ENCODE measurements around the gene CALCOCO1.

Gene CALCOCO1

DNA sequence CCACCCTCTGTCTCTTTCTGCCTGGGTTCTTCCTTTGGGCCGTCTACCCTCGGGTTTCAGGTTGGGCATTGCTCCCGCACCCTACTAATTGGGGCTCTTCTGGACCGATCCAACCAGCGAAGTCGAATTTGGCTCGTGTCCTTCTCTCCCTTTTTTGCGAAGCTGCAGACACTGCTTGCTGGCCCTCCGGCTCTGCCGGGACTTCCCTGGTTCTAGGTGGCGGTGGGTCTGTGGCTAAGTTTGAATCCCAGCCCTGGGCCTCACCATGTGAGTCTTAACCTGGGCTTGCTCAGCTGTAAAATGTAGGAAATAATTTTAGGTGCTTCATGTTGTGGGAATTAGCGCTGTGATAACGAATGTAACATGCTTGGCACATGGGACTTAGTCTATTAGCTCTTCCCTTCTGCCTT, 24.9 kb upstream of the CALCOCO1 start:
- H3K27me3 ChIP-seq (ENCODE audit: insufficient read depth, low read length): peaks cover 89% of the 10 kb centered on the region
- no peaks in the 10 kb centered on the region for H3K9me3 ChIP-seq (ENCODE audit: insufficient read depth, low read depth, low read length)
- whole genome bisulfite sequencing: 29% methylated on average over 13 of the region's 13 CpGs
- H3K27ac ChIP-seq (ENCODE audit: low read depth, low read length): no peak overlapping the region
- H3K4me3 ChIP-seq (ENCODE audit: low read length): peak overlapping the region; percentile 52
- H3K4me1 ChIP-seq (ENCODE audit: insufficient read depth, low read length): peaks cover 56% of the 10 kb centered on the region
- no peaks in the 10 kb centered on the region for H3K36me3 ChIP-seq (ENCODE audit: insufficient read depth, low read length)
- H3K9ac ChIP-seq (ENCODE audit: low read depth, low read length): 0 out of 2 replicates have a peak overlapping the region, but pooled peaks have one; percentile 8

DNA sequence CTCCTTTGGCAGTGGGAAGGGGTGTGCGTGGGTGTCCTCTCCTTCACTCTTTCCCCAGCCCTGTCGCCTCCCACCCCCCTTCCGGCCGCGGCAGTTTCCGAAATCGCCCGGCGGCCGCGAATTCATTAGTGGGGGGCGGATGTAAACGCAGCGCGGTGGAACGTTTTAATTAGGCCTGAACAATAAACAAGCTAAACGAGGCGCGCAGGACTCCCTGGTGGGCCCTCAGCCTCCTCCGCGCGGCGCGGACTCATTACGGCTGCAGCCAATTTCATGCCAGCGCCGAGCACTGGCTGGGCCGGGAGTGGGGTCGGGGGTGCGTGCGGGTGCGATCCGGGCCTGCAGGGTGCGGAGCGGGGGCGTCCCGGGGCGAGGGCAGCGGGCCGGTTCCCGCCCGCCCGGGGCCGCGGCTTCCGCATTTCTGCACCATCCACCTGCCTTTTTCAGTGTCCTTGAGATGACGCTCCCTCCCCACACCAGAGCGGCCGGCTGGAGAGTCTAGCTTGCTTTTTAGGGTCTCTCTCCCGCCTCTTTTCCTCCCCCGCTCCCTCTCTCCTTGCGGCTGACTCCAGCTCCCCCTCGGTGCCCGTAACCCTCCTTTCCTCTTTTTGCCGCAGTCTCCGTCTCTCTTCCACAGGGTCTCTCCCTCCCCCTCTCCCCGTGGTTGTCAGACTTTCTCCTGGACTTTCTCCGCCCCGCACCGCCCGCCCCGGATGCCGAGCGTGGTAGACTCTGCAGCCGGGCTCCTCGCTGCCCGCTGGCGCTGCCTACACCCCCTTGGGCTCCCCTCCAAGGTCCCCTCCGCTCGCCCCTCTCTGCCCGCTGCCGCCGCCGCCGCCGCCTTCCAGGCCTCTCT, 24.3 kb upstream of the CALCOCO1 start, which contains the start of gene CISTR:
Gene CISTR (minus strand): TSS at position 644 of the 856 bp plus-strand sequence.
- Histone ChIP-seq H3K9me3 (ENCODE audit: insufficient read depth, low read depth, low read length) (no peaks in the 10 kb centered on the region), H3K36me3 (ENCODE audit: insufficient read depth, low read length) (no peaks in the 10 kb centered on the region), H3K27me3 (ENCODE audit: insufficient read depth, low read length) (peaks cover 95% of the 10 kb centered on the region), H3K4me3 (ENCODE audit: low read length) (peak within 1 kb of the TSS; percentile 52), H3K9ac (ENCODE audit: low read depth, low read length) (peak within 1 kb of the TSS; percentile 8; the same call in 1 of the 2 replicates), H3K4me1 (ENCODE audit: insufficient read depth, low read length) (peaks cover 56% of the 10 kb centered on the region), H3K27ac (ENCODE audit: low read depth, low read length) (no peak within 1 kb of the TSS)
- under 1% methylated on average over 75 of the region's 76 CpGs for WGBS

DNA sequence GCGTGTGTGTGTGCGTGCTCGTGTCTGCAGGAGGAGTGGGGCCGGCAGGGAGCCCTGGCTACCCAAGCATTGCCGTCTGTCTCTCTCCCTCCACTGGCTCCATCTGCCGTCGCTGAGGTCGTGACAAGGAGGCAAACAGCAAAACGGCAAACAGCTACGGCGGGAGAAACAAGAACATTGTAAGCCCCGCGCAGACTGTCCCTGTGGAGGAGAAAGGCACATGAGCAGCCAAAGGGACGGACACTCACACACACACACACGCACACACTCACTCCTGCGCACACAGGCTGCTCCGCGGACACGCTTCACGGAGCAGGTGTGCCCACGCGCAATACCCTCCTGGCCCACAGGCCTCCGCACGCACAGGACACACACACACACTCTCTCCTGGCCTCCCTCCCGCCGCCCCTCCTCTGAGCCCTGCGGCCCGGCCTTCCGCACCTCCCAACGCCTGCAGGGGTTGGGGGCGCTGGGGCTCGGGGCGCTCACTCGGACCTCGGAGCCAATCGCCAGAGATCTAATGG, 23.6 kb upstream of the CALCOCO1 start:
- peak overlapping the region; percentile 52 for H3K4me3 ChIP-seq (ENCODE audit: low read length)
- H3K9ac ChIP-seq (ENCODE audit: low read depth, low read length): peak overlapping the region; percentile 6; the same call in 1 of the 2 replicates
- H3K36me3 ChIP-seq (ENCODE audit: insufficient read depth, low read length): no peaks in the 10 kb centered on the region
- H3K4me1 ChIP-seq (ENCODE audit: insufficient read depth, low read length): peaks cover 51% of the 10 kb centered on the region
- 5% methylated on average over 34 of the region's 36 CpGs for WGBS
- H3K27me3 ChIP-seq (ENCODE audit: insufficient read depth, low read length): peaks cover 97% of the 10 kb centered on the region
- no peaks in the 10 kb centered on the region for H3K9me3 ChIP-seq (ENCODE audit: insufficient read depth, low read depth, low read length)
- no peak overlapping the region for H3K27ac ChIP-seq (ENCODE audit: low read depth, low read length)

DNA sequence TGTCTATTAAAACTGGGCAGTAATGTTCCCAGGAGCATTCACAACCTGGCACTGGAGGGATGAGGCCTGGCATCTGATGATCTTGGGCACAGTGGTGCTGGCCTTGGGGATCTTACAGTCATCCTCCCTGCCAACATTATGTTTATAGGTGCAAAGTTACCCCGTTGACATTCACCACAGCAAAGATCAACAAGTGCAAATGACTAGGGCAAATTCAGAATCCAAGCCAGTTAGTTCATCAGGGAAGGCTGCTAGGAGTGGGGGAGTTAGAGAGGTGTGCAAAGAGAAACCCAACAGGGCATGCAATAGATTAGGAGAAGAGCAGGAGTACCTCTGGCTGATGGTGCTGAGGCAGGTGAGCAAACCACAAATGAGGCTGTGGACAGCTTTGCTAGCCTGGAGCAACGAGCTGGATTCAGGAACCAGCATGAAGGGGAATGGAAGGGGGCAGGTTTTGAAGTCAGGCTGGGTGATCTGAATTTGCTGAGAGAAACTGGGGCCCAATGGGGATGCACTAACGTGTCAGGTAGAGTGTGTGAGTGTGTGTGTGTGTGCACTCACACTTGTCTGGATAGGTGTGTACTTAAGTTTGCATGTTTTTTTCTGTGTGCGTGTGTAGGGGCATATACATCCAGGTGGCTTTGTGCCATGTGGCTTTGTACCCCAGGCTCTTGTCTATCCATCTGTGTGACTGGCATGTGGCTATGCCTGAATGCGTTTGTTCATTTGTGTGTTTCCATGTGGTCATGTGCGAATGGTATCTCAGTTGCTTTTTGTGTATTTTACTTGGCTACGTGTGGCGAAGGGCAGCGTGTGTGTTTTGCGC, 22.9 kb upstream of the CALCOCO1 start:
- Histone ChIP-seq H3K36me3 (ENCODE audit: insufficient read depth, low read length) (no peaks in the 10 kb centered on the region), H3K9ac (ENCODE audit: low read depth, low read length) (peak overlapping the region; percentile 6; the same call in 1 of the 2 replicates), H3K4me3 (ENCODE audit: low read length) (peak overlapping the region; percentile 52), H3K4me1 (ENCODE audit: insufficient read depth, low read length) (peaks cover 45% of the 10 kb centered on the region), H3K9me3 (ENCODE audit: insufficient read depth, low read depth, low read length) (no peaks in the 10 kb centered on the region), H3K27ac (ENCODE audit: low read depth, low read length) (no peak overlapping the region), H3K27me3 (ENCODE audit: insufficient read depth, low read length) (peaks cover 97% of the 10 kb centered on the region)
- WGBS: 48% methylated on average over 9 of the region's 10 CpGs

DNA sequence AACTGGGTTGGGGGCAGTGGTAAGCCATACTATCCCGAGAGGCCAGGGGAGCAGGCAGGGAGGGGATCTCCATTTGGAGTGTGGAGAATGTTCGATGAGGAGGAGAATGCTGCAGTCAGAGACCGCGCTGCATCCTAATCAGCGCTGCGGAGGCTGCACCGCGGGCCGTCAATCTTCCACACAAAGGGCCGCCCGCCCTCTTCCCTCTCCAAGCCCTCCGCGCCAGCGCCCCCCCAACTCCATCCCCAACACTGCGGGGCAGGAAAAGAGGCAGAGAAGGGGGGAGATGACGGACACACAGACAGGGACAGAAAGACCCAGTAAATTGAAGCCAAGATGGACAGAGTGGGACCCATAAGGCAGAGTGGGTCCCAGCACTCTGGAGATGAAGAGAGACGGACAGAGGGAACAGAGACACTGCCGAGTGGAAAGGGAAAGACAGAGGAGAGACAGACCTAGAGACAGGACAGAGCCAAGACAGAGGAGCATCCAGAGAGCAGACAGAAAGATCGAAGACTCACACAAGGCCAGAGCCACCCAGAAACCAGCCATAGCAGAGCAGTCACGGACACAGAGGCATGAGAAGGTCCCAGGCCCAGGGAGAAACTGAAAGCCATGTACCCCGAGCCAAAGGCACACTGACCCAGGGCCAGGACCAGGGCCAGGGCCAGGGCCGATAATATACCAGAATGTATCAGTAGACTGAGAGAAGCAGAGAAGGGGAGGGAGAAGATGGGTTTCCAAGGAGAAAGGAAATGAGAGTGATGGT, 21.0 kb upstream of the CALCOCO1 start:
- 21% methylated on average over 19 of the region's 22 CpGs for WGBS
- peaks cover 95% of the 10 kb centered on the region for H3K27me3 ChIP-seq (ENCODE audit: insufficient read depth, low read length)

DNA sequence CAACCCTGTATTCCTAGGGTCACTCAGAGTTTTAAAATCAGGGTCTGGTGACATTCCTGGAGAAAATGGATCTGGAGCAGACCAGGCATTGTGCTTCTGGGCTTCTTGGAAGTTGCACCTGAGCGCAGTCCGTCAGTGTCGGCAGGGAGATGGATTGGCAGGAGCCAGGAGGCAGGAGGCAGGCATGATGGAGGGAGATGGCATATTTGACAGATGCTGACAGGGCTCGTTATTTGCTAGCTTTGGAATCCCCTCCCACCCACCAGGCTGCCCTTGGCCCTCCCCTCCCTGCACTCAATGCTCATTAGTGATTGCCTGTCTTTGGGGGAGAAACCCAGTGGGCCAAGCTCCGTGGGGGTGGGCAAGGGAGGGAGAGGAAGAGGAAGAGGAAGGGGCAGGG, 19.8 kb upstream of the CALCOCO1 start:
- H3K9ac ChIP-seq (ENCODE audit: low read depth, low read length): no peak overlapping the region
- no peaks in the 10 kb centered on the region for H3K36me3 ChIP-seq (ENCODE audit: insufficient read depth, low read length)
- WGBS: 47% methylated on average over 4 of the region's 5 CpGs
- peaks cover 24% of the 10 kb centered on the region for H3K4me1 ChIP-seq (ENCODE audit: insufficient read depth, low read length)
- no peak overlapping the region for H3K27ac ChIP-seq (ENCODE audit: low read depth, low read length)
- H3K4me3 ChIP-seq (ENCODE audit: low read length): no peak overlapping the region
- H3K9me3 ChIP-seq (ENCODE audit: insufficient read depth, low read depth, low read length): no peaks in the 10 kb centered on the region
- peaks cover 94% of the 10 kb centered on the region for H3K27me3 ChIP-seq (ENCODE audit: insufficient read depth, low read length)

More for the DNA sequence above, 21.0 kb upstream of the CALCOCO1 start:
- H3K27ac ChIP-seq (ENCODE audit: low read depth, low read length): no peak overlapping the region
- peak overlapping the region; percentile 7; the same call in 1 of the 2 replicates for H3K4me3 ChIP-seq (ENCODE audit: low read length)
- H3K36me3 ChIP-seq (ENCODE audit: insufficient read depth, low read length): no peaks in the 10 kb centered on the region
- H3K9me3 ChIP-seq (ENCODE audit: insufficient read depth, low read depth, low read length): no peaks in the 10 kb centered on the region
- H3K4me1 ChIP-seq (ENCODE audit: insufficient read depth, low read length): peaks cover 30% of the 10 kb centered on the region
- H3K9ac ChIP-seq (ENCODE audit: low read depth, low read length): no peak overlapping the region

DNA sequence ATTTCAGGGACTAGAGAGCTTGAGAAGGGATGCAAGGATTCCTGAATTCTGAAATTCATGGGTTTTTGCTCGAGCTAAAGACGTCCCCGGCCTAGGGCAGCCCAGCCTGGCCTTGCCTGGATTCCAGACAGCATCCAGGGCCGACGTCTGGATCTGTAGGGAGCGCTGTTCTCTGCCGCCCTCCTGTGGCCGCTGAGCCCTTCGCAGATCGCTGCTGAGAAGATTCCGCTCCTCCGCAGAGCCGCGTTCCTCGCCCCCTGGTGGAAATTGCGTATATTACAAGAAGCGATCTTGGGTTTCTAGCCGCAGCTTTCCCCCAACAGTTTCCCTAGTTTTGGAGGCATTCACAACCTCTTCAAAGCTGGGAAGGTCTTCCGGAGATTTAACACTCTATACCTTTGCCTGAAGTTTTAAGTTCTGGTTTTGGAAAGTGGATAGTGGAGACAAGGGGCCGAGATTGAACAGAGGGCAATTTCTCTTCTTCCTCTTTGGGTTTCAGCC, 19.4 kb upstream of the CALCOCO1 start:
- no peak overlapping the region for H3K9ac ChIP-seq (ENCODE audit: low read depth, low read length)
- WGBS: 4% methylated on average over 20 of the region's 20 CpGs
- no peak overlapping the region for H3K27ac ChIP-seq (ENCODE audit: low read depth, low read length)
- peaks cover 24% of the 10 kb centered on the region for H3K4me1 ChIP-seq (ENCODE audit: insufficient read depth, low read length)
- no peak overlapping the region for H3K4me3 ChIP-seq (ENCODE audit: low read length)
- peaks cover 89% of the 10 kb centered on the region for H3K27me3 ChIP-seq (ENCODE audit: insufficient read depth, low read length)
- no peaks in the 10 kb centered on the region for H3K36me3 ChIP-seq (ENCODE audit: insufficient read depth, low read length)
- H3K9me3 ChIP-seq (ENCODE audit: insufficient read depth, low read depth, low read length): no peaks in the 10 kb centered on the region

DNA sequence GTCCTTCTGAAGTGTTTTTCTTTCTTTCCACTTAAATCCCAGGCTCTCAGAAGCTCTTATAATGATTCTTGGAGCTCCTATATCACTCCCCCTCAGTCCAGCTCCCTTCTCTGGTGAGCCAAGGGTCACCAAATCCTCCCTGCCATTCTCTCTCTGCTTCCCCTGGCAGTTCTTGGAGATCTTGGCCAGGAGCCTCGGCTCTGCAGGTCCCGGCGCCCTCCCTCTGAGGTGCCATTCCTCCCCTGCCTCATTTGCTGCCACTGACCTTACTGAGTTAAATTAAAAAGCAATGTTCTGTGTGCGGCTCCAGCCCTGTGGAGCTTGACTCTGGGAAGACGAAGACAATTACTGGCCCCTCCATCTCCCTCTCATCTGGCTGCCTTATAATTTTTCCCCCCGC, 17.5 kb upstream of the CALCOCO1 start:
- Histone ChIP-seq H3K4me3 (ENCODE audit: low read length) (no peak overlapping the region), H3K9me3 (ENCODE audit: insufficient read depth, low read depth, low read length) (no peaks in the 10 kb centered on the region), H3K27ac (ENCODE audit: low read depth, low read length) (no peak overlapping the region), H3K4me1 (ENCODE audit: insufficient read depth, low read length) (peaks cover 13% of the 10 kb centered on the region; the same call in 1 of the 2 replicates), H3K27me3 (ENCODE audit: insufficient read depth, low read length) (peaks cover 86% of the 10 kb centered on the region), H3K9ac (ENCODE audit: low read depth, low read length) (no peak overlapping the region), H3K36me3 (ENCODE audit: insufficient read depth, low read length) (no peaks in the 10 kb centered on the region)
- WGBS: 79% methylated on average over 6 of the region's 6 CpGs

DNA sequence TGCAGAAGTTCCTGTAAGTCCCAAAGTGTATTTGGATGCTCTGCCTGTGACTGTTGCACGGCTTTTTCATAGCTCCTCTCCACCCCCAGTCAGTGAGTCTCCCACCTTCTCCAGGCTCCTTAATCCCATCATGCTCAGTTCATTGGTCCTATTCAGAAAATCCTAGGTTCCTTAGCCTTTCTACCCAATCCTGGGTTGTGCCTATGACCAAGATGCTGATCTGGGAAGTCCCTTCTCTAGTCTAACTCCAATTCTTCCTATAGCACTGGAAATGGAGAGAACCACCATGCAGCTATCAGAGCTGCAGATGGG, 16.8 kb upstream of the CALCOCO1 start:
- WGBS: 91% methylated on average over 1 of the region's 1 CpG

DNA sequence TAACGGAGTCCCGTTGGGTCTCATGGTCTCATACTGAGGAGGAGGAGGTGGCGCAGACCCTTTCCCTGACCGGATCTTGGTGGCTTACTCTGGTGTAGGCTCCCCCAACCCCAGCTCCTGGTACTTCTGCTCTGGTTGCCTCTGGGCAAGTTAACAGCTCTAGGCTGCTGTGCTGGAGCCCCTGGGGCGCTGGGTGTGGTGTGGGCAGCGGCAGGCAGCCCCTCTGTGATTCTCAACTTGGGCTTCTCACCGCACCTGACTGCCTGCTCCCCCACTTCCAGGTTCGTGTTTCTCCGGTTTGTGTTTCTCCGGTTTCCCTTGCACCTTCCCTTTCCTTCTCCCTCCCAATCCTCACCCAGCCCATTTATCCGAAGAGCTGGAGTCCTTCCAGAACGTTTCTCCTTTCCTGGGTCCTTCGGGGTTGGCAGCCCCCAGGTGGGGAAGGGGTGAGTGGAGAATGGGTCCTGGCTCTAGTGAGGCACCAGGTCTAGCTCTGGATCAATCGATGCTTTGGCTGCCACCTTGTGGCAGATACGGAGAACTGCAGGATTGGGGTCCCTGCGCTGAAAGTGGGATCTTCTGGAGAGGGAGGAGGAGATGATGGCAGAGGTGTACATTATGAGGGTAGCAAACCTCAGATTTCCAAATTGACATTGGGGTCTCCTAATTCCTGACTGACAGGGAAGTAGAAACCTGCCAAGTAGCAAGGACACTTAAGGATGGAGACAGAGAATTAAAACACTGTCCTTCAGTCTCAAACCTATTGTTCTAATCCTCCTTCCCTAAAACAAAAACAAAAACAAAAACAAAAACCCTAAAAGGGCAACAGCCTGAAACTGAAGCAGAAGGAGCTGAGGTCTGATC, 16.2 kb upstream of the CALCOCO1 start:
- Histone ChIP-seq H3K27me3 (ENCODE audit: insufficient read depth, low read length) (peaks cover 86% of the 10 kb centered on the region), H3K36me3 (ENCODE audit: insufficient read depth, low read length) (no peaks in the 10 kb centered on the region), H3K9ac (ENCODE audit: low read depth, low read length) (no peak overlapping the region), H3K9me3 (ENCODE audit: insufficient read depth, low read depth, low read length) (no peaks in the 10 kb centered on the region), H3K4me1 (ENCODE audit: insufficient read depth, low read length) (peaks cover 20% of the 10 kb centered on the region; the same call in 1 of the 2 replicates), H3K27ac (ENCODE audit: low read depth, low read length) (no peak overlapping the region), H3K4me3 (ENCODE audit: low read length) (peak overlapping the region; percentile 20; the same call in 1 of the 2 replicates)
- WGBS: 35% methylated on average over 16 of the region's 16 CpGs

More for the DNA sequence above, 16.8 kb upstream of the CALCOCO1 start:
- Histone ChIP-seq H3K4me3 (ENCODE audit: low read length) (no peak overlapping the region), H3K27me3 (ENCODE audit: insufficient read depth, low read length) (peaks cover 86% of the 10 kb centered on the region), H3K9ac (ENCODE audit: low read depth, low read length) (no peak overlapping the region), H3K9me3 (ENCODE audit: insufficient read depth, low read depth, low read length) (no peaks in the 10 kb centered on the region), H3K36me3 (ENCODE audit: insufficient read depth, low read length) (no peaks in the 10 kb centered on the region), H3K4me1 (ENCODE audit: insufficient read depth, low read length) (peaks cover 18% of the 10 kb centered on the region; the same call in 1 of the 2 replicates), H3K27ac (ENCODE audit: low read depth, low read length) (no peak overlapping the region)
